RWPE1 (cell line): ENCODE results near the gene STAU1.

Source experiments
- CTCF ChIA-PET: fragments of 350-600 bp; sonication (Branson Sonifier 250); formaldehyde crosslinking; extraction: SDS; loops from one replicate; lab custom pipeline; 2021; lab: Yijun Ruan, JAX
- POLR2A ChIA-PET: fragments of 400-600 bp; formaldehyde crosslinking; extraction: SDS; loops from one replicate; lab custom pipeline; 2020; ENCODE audit warnings: antibody characterized with exemption; ENCODE audit not compliant: low non-redundant PET; lab: Yijun Ruan, JAX
- DNase-seq: peaks from one replicate; pipeline ENCODE4 v3.0.0; 2012; ENCODE audit warnings: low spot score
- H3K27ac ChIP-seq: fragments of 450-650 bp; 2 replicates; pipeline ENCODE4 v1.5.1; 2017
- TF ChIP-seq, protein P1 (sequence below): fragments of 450-650 bp; conservative IDR thresholded peaks from 2 replicates; pipeline ENCODE4 v1.5.1; 2017; ENCODE audit warnings: low read depth, mild to moderate bottlenecking

STAU1 gene

GRCh38 chr20:49161428-49162152 lies 26.5 kb downstream of the STAU1 start:
- POLR2A ChIA-PET, result interaction anchor here (0.6 kb wide), 1 partner anchor 37 kb away, joined by 3 read pairs; no protein-coding TSS in a partner anchor
- CTCF ChIA-PET, result interaction anchor here (1.8 kb wide), 1 partner anchor 10 kb away, joined by 7 read pairs; no protein-coding TSS in a partner anchor
- DNase-seq, result peak; percentile 49
- no peak overlapping the region for H3K27ac ChIP-seq
- TF ChIP-seq, protein P1, sequence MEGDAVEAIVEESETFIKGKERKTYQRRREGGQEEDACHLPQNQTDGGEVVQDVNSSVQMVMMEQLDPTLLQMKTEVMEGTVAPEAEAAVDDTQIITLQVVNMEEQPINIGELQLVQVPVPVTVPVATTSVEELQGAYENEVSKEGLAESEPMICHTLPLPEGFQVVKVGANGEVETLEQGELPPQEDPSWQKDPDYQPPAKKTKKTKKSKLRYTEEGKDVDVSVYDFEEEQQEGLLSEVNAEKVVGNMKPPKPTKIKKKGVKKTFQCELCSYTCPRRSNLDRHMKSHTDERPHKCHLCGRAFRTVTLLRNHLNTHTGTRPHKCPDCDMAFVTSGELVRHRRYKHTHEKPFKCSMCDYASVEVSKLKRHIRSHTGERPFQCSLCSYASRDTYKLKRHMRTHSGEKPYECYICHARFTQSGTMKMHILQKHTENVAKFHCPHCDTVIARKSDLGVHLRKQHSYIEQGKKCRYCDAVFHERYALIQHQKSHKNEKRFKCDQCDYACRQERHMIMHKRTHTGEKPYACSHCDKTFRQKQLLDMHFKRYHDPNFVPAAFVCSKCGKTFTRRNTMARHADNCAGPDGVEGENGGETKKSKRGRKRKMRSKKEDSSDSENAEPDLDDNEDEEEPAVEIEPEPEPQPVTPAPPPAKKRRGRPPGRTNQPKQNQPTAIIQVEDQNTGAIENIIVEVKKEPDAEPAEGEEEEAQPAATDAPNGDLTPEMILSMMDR, result no peak

GRCh38 chr20:49160057-49160929 lies 27.8 kb downstream of the STAU1 start:
- POLR2A ChIA-PET, result no interaction called here
- no peak for DNase-seq
- H3K27ac ChIP-seq, result no peak overlapping the region
- CTCF ChIA-PET, result interaction anchor here (0.6 to 1.8 kb wide), 3 partner anchors 9 to 28 kb away, joined by 3 to 7 read pairs (median 3); no protein-coding TSS in a partner anchor
- TF ChIP-seq, protein P1, result no peak

- CTCF ChIA-PET, result interaction anchor here (0.6 to 1.0 kb wide), 4 partner anchors 24 to 59 kb away, joined by 3 to 10 read pairs (median 3); no protein-coding TSS in a partner anchor
- POLR2A ChIA-PET, result no interaction called here
- no peak for DNase-seq
- TF ChIP-seq, protein P1, result no peak
- H3K27ac ChIP-seq, result no peak overlapping the region
Measured at GRCh38 chr20:49157146-49157545, 31.0 kb downstream of the STAU1 start.

- no peak for DNase-seq
- H3K27ac ChIP-seq, result no peak overlapping the region
- TF ChIP-seq, protein P1, result no peak
- ChIA-PET POLR2A (no interaction called here), CTCF (interaction anchor here (0.7 to 0.9 kb wide), 3 partner anchors 10 to 26 kb away, joined by 3 to 10 read pairs (median 4); no protein-coding TSS in a partner anchor)
Measured at GRCh38 chr20:49156481-49156880, 31.7 kb downstream of the STAU1 start.

DNA sequence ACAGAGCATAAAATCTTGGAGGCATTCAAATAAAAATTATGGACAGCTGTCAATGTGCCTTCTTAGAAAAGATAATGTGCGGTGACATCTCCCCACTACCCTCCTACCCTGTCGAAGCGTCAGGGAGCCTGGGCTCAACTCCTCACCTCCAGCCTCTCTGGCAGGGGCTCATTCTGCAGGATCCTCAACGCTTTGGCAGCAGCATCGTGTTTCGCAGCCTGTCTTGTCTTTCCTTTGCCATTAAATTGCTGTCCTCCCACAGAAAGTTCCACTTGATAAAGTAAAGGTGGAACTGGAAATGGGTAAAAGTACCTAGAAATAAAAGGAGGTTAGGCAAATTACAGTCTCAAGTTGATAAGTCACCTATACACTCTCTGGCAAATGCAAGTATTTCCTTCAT lies 36.7 kb downstream of the STAU1 start:
- ChIA-PET POLR2A (no interaction called here), CTCF (interaction anchor here (0.8 to 2.4 kb wide), 4 partner anchors 9 to 66 kb away, joined by 3 to 12 read pairs (median 5); no protein-coding TSS in a partner anchor)
- H3K27ac ChIP-seq, result no peak overlapping the region
- DNase-seq, result no peak
- TF ChIP-seq, protein P1, result no peak
